HG03039 (cell line): ENCODE results near the gene HLA-DPB1.
A peak's percentile ranks its signal among the peaks of the same experiment; 100 is the strongest.

Experiments
- ATAC-seq: cut with Tn5 transposase; IDR thresholded peaks from one replicate; pipeline ENCODE4 v1.9.1; 2021; ENCODE audit warnings: mild to moderate bottlenecking, moderate library complexity; ENCODE audit not compliant: unreplicated experiment

HLA-DPB1 gene

GRCh38 chr6:33070909-33071308 is 4.9 kb upstream of the HLA-DPB1 start:
- ATAC-seq: no peak

- ATAC-seq: no peak
Observed at GRCh38 chr6:33071569-33071968, 4.2 kb upstream of the HLA-DPB1 start.

- no peak for ATAC-seq
Observed at GRCh38 chr6:33072508-33073100, 3.2 kb upstream of the HLA-DPB1 start.

- peak; percentile 52 for ATAC-seq
Observed at GRCh38 chr6:33073431-33073871, 2.3 kb upstream of the HLA-DPB1 start, which contains the start of gene HLA-DPA1. HLA-DPA1 (minus strand) TSS chr6:33073649.

GRCh38 chr6:33075208-33075567 is 602 bp upstream of the HLA-DPB1 start:
- ATAC-seq: peak; percentile 1

- ATAC-seq: no peak
Observed at GRCh38 chr6:33076406-33076934, 680 bp downstream of the HLA-DPB1 start.

- ATAC-seq: no peak
Observed at GRCh38 chr6:33077908-33078307, 2.1 kb downstream of the HLA-DPB1 start.

- no peak for ATAC-seq
Observed at GRCh38 chr6:33078442-33078841, 2.7 kb downstream of the HLA-DPB1 start.

GRCh38 chr6:33078919-33079521 is 3.2 kb downstream of the HLA-DPB1 start:
- ATAC-seq: no peak

- no peak for ATAC-seq
Observed at GRCh38 chr6:33079580-33079979, 3.8 kb downstream of the HLA-DPB1 start.

GRCh38 chr6:33080127-33081089 is 4.6 kb downstream of the HLA-DPB1 start:
- ATAC-seq: no peak

GRCh38 chr6:33081098-33081824 is 5.5 kb downstream of the HLA-DPB1 start:
- ATAC-seq: no peak

GRCh38 chr6:33082702-33083101 is 6.9 kb downstream of the HLA-DPB1 start:
- ATAC-seq: no peak

- ATAC-seq: no peak
Observed at GRCh38 chr6:33085627-33086026, 9.8 kb downstream of the HLA-DPB1 start.

GRCh38 chr6:33088258-33088930 is 12.6 kb downstream of the HLA-DPB1 start:
- ATAC-seq: no peak

- ATAC-seq: no peak
Observed at GRCh38 chr6:33088931-33089620, 13.3 kb downstream of the HLA-DPB1 start.

GRCh38 chr6:33091957-33092356 is 16.2 kb downstream of the HLA-DPB1 start:
- ATAC-seq: no peak

GRCh38 chr6:33092385-33092784 is 16.6 kb downstream of the HLA-DPB1 start:
- ATAC-seq: no peak

GRCh38 chr6:33093855-33094254 is 18.1 kb downstream of the HLA-DPB1 start:
- ATAC-seq: no peak

GRCh38 chr6:33095681-33096080 is 19.9 kb downstream of the HLA-DPB1 start:
- no peak for ATAC-seq
